ENCODE data around the gene CLSTN3. TPM values are rescaled to one million over a fixed set of nuclear protein-coding genes. Genes with fewer than 3 reads are reported as not detected.

Gene CLSTN3
- total and polyA plus RNA-seq, 9 donors: 28.9 to 142 (median 59.2) TPM

DNA sequence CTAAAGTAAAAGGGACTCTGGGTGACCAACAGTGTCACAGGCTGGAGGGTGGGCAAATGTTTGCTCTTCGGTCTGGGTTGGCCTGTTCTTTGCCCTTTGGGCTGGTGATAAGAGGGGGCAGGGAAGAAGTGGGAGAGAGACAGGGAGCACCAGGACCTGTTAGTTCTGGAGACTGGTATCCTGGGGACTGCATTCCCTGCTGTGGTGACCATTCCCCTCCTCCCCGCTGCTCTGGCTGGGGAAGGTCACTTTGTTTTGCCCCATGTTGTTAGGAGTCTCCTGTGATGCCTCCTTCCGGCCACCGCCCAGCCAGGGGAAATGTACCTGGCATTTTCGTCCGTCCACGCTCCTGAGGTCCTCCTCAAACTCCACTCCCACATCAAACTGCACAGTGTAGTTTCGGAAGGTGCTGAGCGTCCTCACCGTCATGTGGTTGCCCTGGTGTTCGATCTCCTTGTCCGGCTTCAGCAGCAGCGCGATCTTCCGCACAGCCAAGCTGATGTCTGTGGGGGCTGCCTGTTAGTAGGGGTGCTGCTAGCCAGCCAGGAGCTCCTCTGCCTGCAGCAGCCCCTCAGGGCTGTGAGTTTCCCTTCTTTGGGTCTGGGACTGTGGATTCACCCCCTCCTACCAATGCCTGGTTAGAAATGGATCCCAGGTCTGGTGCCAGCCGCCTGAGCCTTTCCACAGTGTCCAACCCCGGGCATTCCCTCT is 2.1 kb upstream of the CLSTN3 start:
- peak overlapping the region in 1 of 2 donors; percentile 9 for H3K27ac ChIP-seq
- peak in 1 of 5 donors; percentile 38 for DNase-seq
- intact Hi-C loops (cut with DNase I): no loop called here
- H3K9me3 ChIP-seq: no peaks in the 10 kb centered on the region
- H3K4me1 ChIP-seq (ENCODE audit: insufficient read depth): peaks cover 13% of the 10 kb centered on the region
- WGBS, 3 donors: 84 to 87% (median 87%) methylated on average over 17 of the region's 17 CpGs
- no peak for TF ChIP-seq POLR2A (IDR thresholded peaks at IDR 0.05)
- no peak for TF ChIP-seq EP300 (IDR thresholded peaks at IDR 0.05)
- TF ChIP-seq, protein P1, sequence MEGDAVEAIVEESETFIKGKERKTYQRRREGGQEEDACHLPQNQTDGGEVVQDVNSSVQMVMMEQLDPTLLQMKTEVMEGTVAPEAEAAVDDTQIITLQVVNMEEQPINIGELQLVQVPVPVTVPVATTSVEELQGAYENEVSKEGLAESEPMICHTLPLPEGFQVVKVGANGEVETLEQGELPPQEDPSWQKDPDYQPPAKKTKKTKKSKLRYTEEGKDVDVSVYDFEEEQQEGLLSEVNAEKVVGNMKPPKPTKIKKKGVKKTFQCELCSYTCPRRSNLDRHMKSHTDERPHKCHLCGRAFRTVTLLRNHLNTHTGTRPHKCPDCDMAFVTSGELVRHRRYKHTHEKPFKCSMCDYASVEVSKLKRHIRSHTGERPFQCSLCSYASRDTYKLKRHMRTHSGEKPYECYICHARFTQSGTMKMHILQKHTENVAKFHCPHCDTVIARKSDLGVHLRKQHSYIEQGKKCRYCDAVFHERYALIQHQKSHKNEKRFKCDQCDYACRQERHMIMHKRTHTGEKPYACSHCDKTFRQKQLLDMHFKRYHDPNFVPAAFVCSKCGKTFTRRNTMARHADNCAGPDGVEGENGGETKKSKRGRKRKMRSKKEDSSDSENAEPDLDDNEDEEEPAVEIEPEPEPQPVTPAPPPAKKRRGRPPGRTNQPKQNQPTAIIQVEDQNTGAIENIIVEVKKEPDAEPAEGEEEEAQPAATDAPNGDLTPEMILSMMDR (IDR thresholded peaks at IDR 0.05): no peak
- H3K4me3 ChIP-seq: no peak overlapping the region
- H3K36me3 ChIP-seq: no peaks in the 10 kb centered on the region
- no peaks in the 10 kb centered on the region for H3K27me3 ChIP-seq

DNA sequence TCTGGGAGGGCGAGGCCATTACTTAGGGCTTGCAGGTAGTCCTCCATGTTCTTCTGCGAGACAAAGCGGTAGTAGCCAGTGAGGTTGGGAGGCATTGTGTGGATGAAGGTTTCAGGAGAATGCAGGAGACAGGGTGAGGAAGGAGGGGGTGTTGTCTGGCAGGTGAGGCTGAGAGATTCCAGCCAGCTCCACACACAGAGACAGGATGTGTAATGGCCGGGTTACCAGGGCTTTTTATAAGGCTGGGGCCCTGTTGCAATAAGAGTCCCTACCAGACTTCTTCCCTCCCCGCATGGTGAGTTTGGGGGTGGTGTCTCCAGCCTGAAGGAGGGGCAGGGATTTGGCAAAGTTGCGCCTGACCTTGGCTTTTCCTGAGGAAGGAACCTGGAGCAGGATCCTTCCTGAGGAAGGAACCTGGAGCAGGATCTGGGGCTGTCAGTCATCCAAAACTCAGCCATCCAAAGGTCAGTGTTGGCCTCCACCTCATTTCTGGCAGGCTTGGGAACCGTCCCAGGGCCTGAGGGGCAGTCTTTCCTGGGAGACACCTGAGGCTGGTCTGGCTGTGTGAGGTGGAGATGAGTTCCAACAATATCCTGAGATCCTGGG is 1.4 kb upstream of the CLSTN3 start, which contains the start of gene RBP5:
RBP5 (minus strand) TSS at position 209 of the 606 bp plus-strand sequence; CDS start at position 95, 114 bp downstream.
- no peaks in the 10 kb centered on the region for H3K27me3 ChIP-seq
- no peaks in the 10 kb centered on the region for H3K9me3 ChIP-seq
- 58 to 65% (median 61%) methylated on average over 7 of the region's 7 CpGs for WGBS, 3 donors
- H3K4me1 ChIP-seq (ENCODE audit: insufficient read depth): peaks cover 8% of the 10 kb centered on the region
- H3K27ac ChIP-seq: peak within 1 kb of the TSS; percentile 89 to 90
- no peak for TF ChIP-seq EP300 (IDR thresholded peaks at IDR 0.05)
- TF ChIP-seq, protein P1 (IDR thresholded peaks at IDR 0.05): no peak
- TF ChIP-seq POLR2A (IDR thresholded peaks at IDR 0.05): no peak
- intact Hi-C loops (cut with DNase I): no loop called here
- peak; percentile 47 to 74 (median 51) for DNase-seq
- peak within 1 kb of the TSS; percentile 63 for H3K4me3 ChIP-seq
- no peaks in the 10 kb centered on the region for H3K36me3 ChIP-seq

GRCh38 chr12:7129287-7129871 is 792 bp upstream of the CLSTN3 start:
- peak overlapping the region; percentile 89 to 90 for H3K27ac ChIP-seq
- H3K9me3 ChIP-seq: no peaks in the 10 kb centered on the region
- peaks cover 7% of the 10 kb centered on the region for H3K4me1 ChIP-seq (ENCODE audit: insufficient read depth)
- H3K27me3 ChIP-seq: no peaks in the 10 kb centered on the region
- WGBS, 3 donors: 3 to 5% (median 4%) methylated on average over 19 of the region's 19 CpGs
- no peak for TF ChIP-seq POLR2A (IDR thresholded peaks at IDR 0.05)
- no peak for TF ChIP-seq EP300 (IDR thresholded peaks at IDR 0.05)
- H3K36me3 ChIP-seq: no peaks in the 10 kb centered on the region
- DNase-seq: peak in 4 of 5 donors; percentile 40 to 55 (median 48)
- H3K4me3 ChIP-seq: peak overlapping the region; percentile 63
- intact Hi-C loops (cut with DNase I): no loop called here

GRCh38 chr12:7130701-7131501 is 730 bp downstream of the CLSTN3 start:
- H3K27ac ChIP-seq: peak overlapping the region; percentile 89 to 90
- TF ChIP-seq, protein P1 (IDR thresholded peaks at IDR 0.05): no peak
- no peak for TF ChIP-seq POLR2A (IDR thresholded peaks at IDR 0.05)
- no peak for TF ChIP-seq EP300 (IDR thresholded peaks at IDR 0.05)
- DNase-seq: peak; percentile 71 to 79 (median 75)
- 2 to 3% (median 2%) methylated on average over 31 to 32 of the region's 32 CpGs for WGBS, 3 donors
- no peaks in the 10 kb centered on the region for H3K27me3 ChIP-seq
- intact Hi-C loops (cut with DNase I): no loop called here
- H3K4me3 ChIP-seq: peak overlapping the region; percentile 63
- no peaks in the 10 kb centered on the region for H3K9me3 ChIP-seq
- no peaks in the 10 kb centered on the region for H3K36me3 ChIP-seq
- peaks cover 7% of the 10 kb centered on the region for H3K4me1 ChIP-seq (ENCODE audit: insufficient read depth)

All from ovary (tissue), 9 donors.